ENCODE measurements around the gene CLK4.

Gene CLK4

GRCh38 chr5:178624631-178625546 lies 2.0 kb downstream of the CLK4 start:
- no peaks in the 10 kb centered on the region; the same call in 1 of the 2 replicates for H3K9me3 ChIP-seq (ENCODE audit: insufficient read depth, low read length)
- H3K27me3 ChIP-seq (ENCODE audit: insufficient read depth, insufficient read length): no peaks in the 10 kb centered on the region
- TF ChIP-seq SUZ12 (IDR thresholded peaks at IDR 0.05; ENCODE audit: extremely low read depth, insufficient read depth, insufficient read length) (no peak), YY1 (IDR thresholded peaks at IDR 0.05; ENCODE audit: insufficient read depth, insufficient read length) (no peak), ZNF274 (IDR thresholded peaks at IDR 0.05; ENCODE audit: low read depth, low read length) (no peak)
- H3K9ac ChIP-seq (ENCODE audit: insufficient read length, low read depth): peak overlapping the region; percentile 95
- H3K4me1 ChIP-seq (ENCODE audit: insufficient read depth, insufficient read length): no peaks in the 10 kb centered on the region
- H3K36me3 ChIP-seq (ENCODE audit: insufficient read depth, insufficient read length, low read length): peaks cover 29% of the 10 kb centered on the region
- H3K4me3 ChIP-seq (ENCODE audit: insufficient read length, low read depth): peak overlapping the region; percentile 72
- no peak for DNase-seq (ENCODE audit: low read depth, low spot score)

GRCh38 chr5:178622679-178623247 lies 4.1 kb downstream of the CLK4 start:
- TF ChIP-seq YY1 (IDR thresholded peaks at IDR 0.05; ENCODE audit: insufficient read depth, insufficient read length) (no peak), ZNF274 (IDR thresholded peaks at IDR 0.05; ENCODE audit: low read depth, low read length) (no peak), SUZ12 (IDR thresholded peaks at IDR 0.05; ENCODE audit: extremely low read depth, insufficient read depth, insufficient read length) (no peak)
- H3K36me3 ChIP-seq (ENCODE audit: insufficient read depth, insufficient read length, low read length): peaks cover 45% of the 10 kb centered on the region
- H3K9me3 ChIP-seq (ENCODE audit: insufficient read depth, low read length): no peaks in the 10 kb centered on the region
- no peak overlapping the region for H3K4me3 ChIP-seq (ENCODE audit: insufficient read length, low read depth)
- no peaks in the 10 kb centered on the region for H3K4me1 ChIP-seq (ENCODE audit: insufficient read depth, insufficient read length)
- H3K9ac ChIP-seq (ENCODE audit: insufficient read length, low read depth): no peak overlapping the region
- DNase-seq (ENCODE audit: low read depth, low spot score): no peak
- H3K27me3 ChIP-seq (ENCODE audit: insufficient read depth, insufficient read length): no peaks in the 10 kb centered on the region

DNA sequence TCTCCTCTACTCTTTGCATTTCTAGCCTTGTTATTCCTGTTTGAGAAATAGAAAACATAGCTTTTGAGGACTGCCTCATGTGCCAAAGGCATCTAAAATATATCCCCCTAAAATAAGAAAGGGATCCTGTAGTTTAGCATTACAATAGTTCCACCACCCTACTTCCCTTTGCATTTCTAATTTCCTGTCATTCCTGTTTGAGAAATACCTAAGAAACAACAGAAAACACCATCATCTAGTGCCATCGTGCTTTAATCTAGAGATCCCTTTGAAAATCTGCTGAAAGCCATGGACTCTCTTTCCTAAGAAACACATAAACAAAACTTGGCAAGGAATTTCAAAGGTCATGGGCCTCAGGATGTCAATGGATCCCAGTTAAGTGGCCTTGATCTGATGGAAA lies 7.5 kb downstream of the CLK4 start:
- Histone ChIP-seq H3K36me3 (ENCODE audit: insufficient read depth, insufficient read length, low read length) (peaks cover 75% of the 10 kb centered on the region), H3K27me3 (ENCODE audit: insufficient read depth, insufficient read length) (no peaks in the 10 kb centered on the region), H3K4me1 (ENCODE audit: insufficient read depth, insufficient read length) (no peaks in the 10 kb centered on the region), H3K9me3 (ENCODE audit: insufficient read depth, low read length) (no peaks in the 10 kb centered on the region), H3K4me3 (ENCODE audit: insufficient read length, low read depth) (no peak overlapping the region), H3K9ac (ENCODE audit: insufficient read length, low read depth) (no peak overlapping the region)
- DNase-seq (ENCODE audit: low read depth, low spot score): peak; percentile 2
- TF ChIP-seq YY1 (IDR thresholded peaks at IDR 0.05; ENCODE audit: insufficient read depth, insufficient read length) (no peak), SUZ12 (IDR thresholded peaks at IDR 0.05; ENCODE audit: extremely low read depth, insufficient read depth, insufficient read length) (no peak), ZNF274 (IDR thresholded peaks at IDR 0.05; ENCODE audit: low read depth, low read length) (no peak)

- Histone ChIP-seq H3K4me3 (ENCODE audit: insufficient read length, low read depth) (no peak overlapping the region), H3K36me3 (ENCODE audit: insufficient read depth, insufficient read length, low read length) (peaks cover 77% of the 10 kb centered on the region), H3K27me3 (ENCODE audit: insufficient read depth, insufficient read length) (no peaks in the 10 kb centered on the region), H3K4me1 (ENCODE audit: insufficient read depth, insufficient read length) (no peaks in the 10 kb centered on the region), H3K9me3 (ENCODE audit: insufficient read depth, low read length) (no peaks in the 10 kb centered on the region), H3K9ac (ENCODE audit: insufficient read length, low read depth) (no peak overlapping the region)
- TF ChIP-seq YY1 (IDR thresholded peaks at IDR 0.05; ENCODE audit: insufficient read depth, insufficient read length) (no peak), ZNF274 (IDR thresholded peaks at IDR 0.05; ENCODE audit: low read depth, low read length) (no peak), SUZ12 (IDR thresholded peaks at IDR 0.05; ENCODE audit: extremely low read depth, insufficient read depth, insufficient read length) (no peak)
- DNase-seq (ENCODE audit: low read depth, low spot score): no peak
Observed at GRCh38 chr5:178612299-178612698, 14.6 kb downstream of the CLK4 start.

DNA sequence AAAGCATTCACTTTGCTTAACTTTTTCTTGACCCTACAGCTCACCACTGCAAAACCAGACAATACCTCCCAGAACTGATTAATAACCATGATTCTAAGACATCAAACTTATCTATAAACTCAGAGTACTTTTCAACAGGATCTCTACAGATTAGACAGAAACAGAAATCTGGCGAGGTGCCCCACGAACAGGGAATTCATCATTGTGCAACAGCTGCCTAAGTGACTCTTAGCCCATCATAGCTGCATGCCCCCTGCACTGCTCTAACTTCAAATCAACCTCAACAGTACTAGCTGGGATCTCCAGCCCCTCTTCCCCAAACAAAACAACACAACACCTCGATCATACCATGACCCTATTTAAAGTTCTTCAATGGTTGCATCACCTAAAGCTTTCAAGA lies 20.6 kb downstream of the CLK4 start:
- Histone ChIP-seq H3K4me1 (ENCODE audit: insufficient read depth, insufficient read length) (no peaks in the 10 kb centered on the region), H3K9me3 (ENCODE audit: insufficient read depth, low read length) (no peaks in the 10 kb centered on the region), H3K36me3 (ENCODE audit: insufficient read depth, insufficient read length, low read length) (peaks cover 67% of the 10 kb centered on the region), H3K4me3 (ENCODE audit: insufficient read length, low read depth) (no peak overlapping the region), H3K9ac (ENCODE audit: insufficient read length, low read depth) (no peak overlapping the region), H3K27me3 (ENCODE audit: insufficient read depth, insufficient read length) (no peaks in the 10 kb centered on the region)
- no peak for TF ChIP-seq SUZ12 (IDR thresholded peaks at IDR 0.05; ENCODE audit: extremely low read depth, insufficient read depth, insufficient read length)
- TF ChIP-seq YY1 (IDR thresholded peaks at IDR 0.05; ENCODE audit: insufficient read depth, insufficient read length): no peak
- no peak for TF ChIP-seq ZNF274 (IDR thresholded peaks at IDR 0.05; ENCODE audit: low read depth, low read length)
- DNase-seq (ENCODE audit: low read depth, low spot score): no peak

GRCh38 chr5:178605788-178606187 lies 21.1 kb downstream of the CLK4 start:
- TF ChIP-seq YY1 (IDR thresholded peaks at IDR 0.05; ENCODE audit: insufficient read depth, insufficient read length) (no peak), SUZ12 (IDR thresholded peaks at IDR 0.05; ENCODE audit: extremely low read depth, insufficient read depth, insufficient read length) (no peak), ZNF274 (IDR thresholded peaks at IDR 0.05; ENCODE audit: low read depth, low read length) (no peak)
- Histone ChIP-seq H3K9ac (ENCODE audit: insufficient read length, low read depth) (no peak overlapping the region), H3K36me3 (ENCODE audit: insufficient read depth, insufficient read length, low read length) (peaks cover 70% of the 10 kb centered on the region)

GRCh38 chr5:178602752-178603151 lies 24.1 kb downstream of the CLK4 start:
- no peak overlapping the region for H3K4me3 ChIP-seq (ENCODE audit: insufficient read length, low read depth)
- H3K9ac ChIP-seq (ENCODE audit: insufficient read length, low read depth): no peak overlapping the region
- no peak for DNase-seq (ENCODE audit: low read depth, low spot score)
- peaks cover 58% of the 10 kb centered on the region for H3K36me3 ChIP-seq (ENCODE audit: insufficient read depth, insufficient read length, low read length)
- no peaks in the 10 kb centered on the region for H3K4me1 ChIP-seq (ENCODE audit: insufficient read depth, insufficient read length)
- H3K27me3 ChIP-seq (ENCODE audit: insufficient read depth, insufficient read length): no peaks in the 10 kb centered on the region
- no peaks in the 10 kb centered on the region; the same call in 1 of the 2 replicates for H3K9me3 ChIP-seq (ENCODE audit: insufficient read depth, low read length)
- TF ChIP-seq ZNF274 (IDR thresholded peaks at IDR 0.05; ENCODE audit: low read depth, low read length) (no peak), YY1 (IDR thresholded peaks at IDR 0.05; ENCODE audit: insufficient read depth, insufficient read length) (no peak), SUZ12 (IDR thresholded peaks at IDR 0.05; ENCODE audit: extremely low read depth, insufficient read depth, insufficient read length) (no peak)

More at GRCh38 chr5:178605788-178606187, 21.1 kb downstream of the CLK4 start:
- no peaks in the 10 kb centered on the region for H3K9me3 ChIP-seq (ENCODE audit: insufficient read depth, low read length)
- no peak overlapping the region for H3K4me3 ChIP-seq (ENCODE audit: insufficient read length, low read depth)
- H3K27me3 ChIP-seq (ENCODE audit: insufficient read depth, insufficient read length): no peaks in the 10 kb centered on the region
- no peaks in the 10 kb centered on the region for H3K4me1 ChIP-seq (ENCODE audit: insufficient read depth, insufficient read length)
- no peak for DNase-seq (ENCODE audit: low read depth, low spot score)
